Right atrium auricular region (tissue), 2 donors: ENCODE measurements around the gene EPHB2. TPM values are rescaled to one million over a fixed set of nuclear protein-coding genes. Genes with fewer than 3 reads are reported as not detected.
A peak's percentile ranks its signal among the peaks of the same experiment; 100 is the strongest.

Experiments used
- DNase-seq: peaks from one replicate; pipeline ENCODE4 v3.0.0-alpha.2; 2019; ENCODE audit warnings: low spot score
- H3K27ac ChIP-seq, 2 donors: fragments of 200-600 bp; sonication (generic); 1 replicate in 1 of 2; 2 replicates in 1 of 2; pipeline ENCODE4 v1.5.1; 2016 to 2019
- H3K27me3 ChIP-seq, 2 donors: fragments of 200-600 bp; sonication (generic); one replicate each; pipeline versions ENCODE4 v1.5.1 to v1.6.0; 2017 to 2019
- H3K36me3 ChIP-seq: fragments of 200-600 bp; sonication (generic); one replicate; pipeline ENCODE4 v1.5.1; 2016
- H3K4me1 ChIP-seq, 2 donors: fragments of 200-600 bp; sonication (generic); one replicate each; pipeline versions ENCODE4 v1.5.1 to v1.6.0; 2017 to 2019
- H3K4me3 ChIP-seq, 2 donors: fragments of 200-600 bp; sonication (generic); 1 replicate in 1 of 2; 2 replicates in 1 of 2; pipeline ENCODE4 v1.5.1; 2017 to 2019; ENCODE audit warnings: mild to moderate bottlenecking in 1 of 2, moderate library complexity in 1 of 2
- H3K9me3 ChIP-seq, 2 donors: fragments of 200-600 bp; sonication (generic); one replicate each; pipeline ENCODE4 v1.5.1; 2019
- CTCF ChIP-seq, 2 donors: fragments of 200-600 bp; sonication (generic); IDR thresholded peaks; one replicate each; pipeline ENCODE4 v1.5.1; 2019; ENCODE audit warnings: antibody characterized with exemption in 2 of 2
- total RNA-seq, 2 donors: library from RNA; depleted of rRNA; stranded (reverse); fragments of >200 nt; gene quantifications; one replicate each; pipeline ENCODE4 v1.1.0, GENCODE V29; 2016

The EPHB2 gene
- total RNA-seq, 2 donors from 2014 or later, result 1.8 to 2.6 TPM

DNA sequence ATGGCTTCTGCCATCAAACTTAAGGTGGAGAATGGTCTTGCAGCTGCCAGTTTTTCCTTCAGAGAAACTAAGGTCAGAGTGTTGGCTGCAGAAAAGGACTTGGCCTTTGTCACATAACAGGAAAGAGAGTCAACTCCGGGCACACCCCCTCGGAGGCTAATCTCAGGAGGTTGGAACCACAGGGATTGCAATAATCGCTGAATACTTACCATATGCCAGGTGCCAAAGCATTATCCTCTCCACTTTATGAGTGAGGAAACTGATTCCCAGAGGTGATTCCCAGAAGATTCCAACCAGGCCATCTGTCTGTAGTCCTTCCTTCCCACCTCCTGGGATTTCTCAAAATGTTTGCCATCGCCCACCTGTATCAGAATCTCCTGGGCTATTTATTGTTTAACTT is 208.0 kb downstream of the EPHB2 start:
- Histone ChIP-seq H3K4me3 (no peak overlapping the region), H3K4me1 (peaks cover 0 to 31% of the 10 kb centered on the region in 2 donors), H3K27ac (no peak overlapping the region), H3K9me3 (no peaks in the 10 kb centered on the region), H3K36me3 (no peaks in the 10 kb centered on the region), H3K27me3 (no peaks in the 10 kb centered on the region)
- no peak for TF ChIP-seq CTCF (IDR thresholded peaks at IDR 0.05)
- DNase-seq, result no peak

DNA sequence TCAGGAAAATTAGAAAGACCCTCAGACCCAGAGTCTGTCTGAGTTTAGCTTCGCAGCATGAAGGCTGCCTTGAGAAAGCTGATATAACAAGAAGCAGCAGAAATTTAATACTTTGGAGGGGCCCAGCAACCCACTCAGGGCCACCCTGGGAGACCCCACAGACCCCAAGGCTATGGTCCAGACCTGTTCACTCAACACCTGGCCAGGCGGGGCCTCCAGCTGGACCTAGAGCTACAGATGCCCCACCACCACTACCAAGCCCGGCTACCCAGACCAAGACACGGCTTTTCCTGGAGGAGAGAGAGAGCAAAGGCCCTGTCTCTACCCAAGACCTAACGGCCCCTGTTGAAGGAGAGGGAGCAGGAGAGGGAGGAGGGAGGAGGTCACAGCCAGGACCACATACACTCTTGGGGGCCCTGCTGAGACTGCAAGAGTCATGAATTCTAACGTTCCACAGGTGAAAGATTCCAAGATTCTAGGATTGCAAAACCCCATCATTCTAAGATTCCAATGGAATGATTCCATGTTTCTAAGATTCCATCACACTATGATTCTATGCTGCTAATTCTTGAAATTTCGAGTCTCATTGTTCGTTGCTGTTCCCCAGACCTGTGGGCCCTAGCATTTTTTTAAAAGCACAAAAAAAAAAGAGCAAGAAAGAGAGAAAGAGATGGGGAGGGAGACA is 208.8 kb downstream of the EPHB2 start:
- TF ChIP-seq CTCF (IDR thresholded peaks at IDR 0.05), result no peak
- H3K4me3 ChIP-seq, result no peak overlapping the region
- no peaks in the 10 kb centered on the region for H3K9me3 ChIP-seq
- H3K27me3 ChIP-seq, result no peaks in the 10 kb centered on the region
- H3K4me1 ChIP-seq, result peaks cover 0 to 31% of the 10 kb centered on the region in 2 donors
- H3K27ac ChIP-seq, result no peak overlapping the region
- no peaks in the 10 kb centered on the region for H3K36me3 ChIP-seq
- no peak for DNase-seq

DNA sequence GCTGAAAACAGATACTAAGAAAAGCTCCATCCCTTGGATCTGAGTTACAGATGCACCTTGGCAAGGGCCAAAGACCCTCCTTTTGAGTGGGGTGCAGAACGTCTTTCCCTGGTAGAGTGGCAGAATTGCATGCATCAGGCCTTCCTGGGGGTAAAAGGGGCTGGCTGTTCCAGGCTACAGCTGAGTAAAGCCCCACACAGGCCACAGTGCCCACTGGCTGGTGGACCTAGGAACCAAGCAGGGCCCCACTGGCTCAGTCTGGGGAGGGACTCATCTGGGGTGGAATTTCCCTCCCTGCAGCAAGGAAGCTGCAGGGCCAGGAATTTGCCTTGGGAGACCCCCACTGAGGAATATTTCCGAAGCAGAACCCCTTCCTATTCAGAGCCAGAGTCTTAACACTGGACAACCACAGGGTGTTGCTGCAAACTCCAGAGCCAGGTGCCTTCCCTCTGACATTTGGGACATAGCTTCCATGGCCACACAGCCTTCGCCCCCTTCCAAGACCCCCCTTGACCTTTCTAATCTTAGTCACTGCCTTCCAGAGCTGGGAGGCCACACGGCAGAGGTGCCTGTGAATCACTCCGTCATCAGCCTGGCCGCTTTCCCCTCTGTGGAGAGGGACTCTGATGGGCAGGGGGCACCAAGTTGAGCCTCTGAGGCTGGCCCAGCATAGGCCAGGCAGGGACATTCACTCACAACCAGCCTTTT is 209.5 kb downstream of the EPHB2 start:
- peak overlapping the region; percentile 32 to 61 for H3K27ac ChIP-seq
- H3K4me3 ChIP-seq, result no peak overlapping the region
- DNase-seq, result no peak
- no peaks in the 10 kb centered on the region for H3K36me3 ChIP-seq
- peaks cover 0 to 31% of the 10 kb centered on the region in 2 donors for H3K4me1 ChIP-seq
- H3K27me3 ChIP-seq, result no peaks in the 10 kb centered on the region
- H3K9me3 ChIP-seq, result no peaks in the 10 kb centered on the region
- no peak for TF ChIP-seq CTCF (IDR thresholded peaks at IDR 0.05)

DNA sequence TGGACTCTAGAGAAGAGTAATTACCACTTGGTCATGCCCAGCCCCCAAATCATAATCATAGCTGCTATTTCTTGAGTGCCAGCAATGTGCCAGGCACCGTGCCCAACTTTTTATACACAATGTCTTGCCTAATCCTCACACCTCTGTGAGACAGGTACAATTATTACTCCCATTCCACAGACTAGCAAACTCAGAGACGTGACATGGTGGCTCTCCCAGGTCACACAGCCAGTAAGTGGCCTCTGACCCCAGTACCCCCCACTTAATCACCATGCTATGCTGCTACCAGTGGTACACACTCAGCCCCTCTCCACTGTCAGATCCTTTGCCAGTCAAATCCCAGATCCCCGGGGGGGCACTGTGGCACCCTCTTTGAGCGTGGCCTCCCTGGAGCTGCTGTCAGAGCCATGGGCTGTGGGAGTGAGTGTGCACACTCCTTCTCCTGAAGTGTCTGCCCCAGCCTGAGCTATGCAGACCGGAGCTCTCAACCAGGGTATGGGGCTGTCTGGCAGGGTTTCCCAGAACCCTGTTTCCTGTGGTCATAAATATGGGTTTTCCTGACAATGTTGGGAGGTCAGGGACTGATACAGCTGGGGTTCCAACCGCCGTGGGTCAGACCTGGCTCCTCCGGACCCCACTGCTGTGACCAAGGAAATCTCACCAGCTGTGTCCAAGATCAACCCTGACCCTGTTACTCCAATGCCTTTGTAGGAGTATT is 210.3 kb downstream of the EPHB2 start:
- H3K4me1 ChIP-seq, result peaks cover 0 to 30% of the 10 kb centered on the region in 2 donors
- no peak for DNase-seq
- H3K9me3 ChIP-seq, result no peaks in the 10 kb centered on the region
- no peaks in the 10 kb centered on the region for H3K27me3 ChIP-seq
- no peak for TF ChIP-seq CTCF (IDR thresholded peaks at IDR 0.05)
- H3K4me3 ChIP-seq, result no peak overlapping the region
- H3K36me3 ChIP-seq, result no peaks in the 10 kb centered on the region
- H3K27ac ChIP-seq, result peak overlapping the region; percentile 32 to 61

GRCh38 chr1:22921452-22922126 is 210.9 kb downstream of the EPHB2 start:
- peak overlapping the region; percentile 32 to 61 for H3K27ac ChIP-seq
- H3K27me3 ChIP-seq, result no peaks in the 10 kb centered on the region
- no peaks in the 10 kb centered on the region for H3K9me3 ChIP-seq
- no peak for DNase-seq
- H3K4me3 ChIP-seq, result no peak overlapping the region
- peaks cover 0 to 23% of the 10 kb centered on the region in 2 donors for H3K4me1 ChIP-seq
- no peak for TF ChIP-seq CTCF (IDR thresholded peaks at IDR 0.05)
- no peaks in the 10 kb centered on the region for H3K36me3 ChIP-seq
